Stimulated activated CD8-positive, alpha-beta memory T cell treated with anti-CD3 and anti-CD28 coated beads, Interleukin-12 subunit alpha, Interleukin-12 subunit beta, amount 100 ng/mL, for 4 hours (primary cell): ENCODE data around the gene CLEC3B.
"Not testable (repeated sequence)": the region's sequence is repeated elsewhere in the genome, so short reads cannot be mapped to it uniquely, and the experiment has no call there.

ENCODE experiments used
- DNase-seq: peaks from one replicate; pipeline ENCODE4 v3.0.0-alpha.2; 2020; ENCODE audit warnings: low read depth

The CLEC3B gene, protein sequence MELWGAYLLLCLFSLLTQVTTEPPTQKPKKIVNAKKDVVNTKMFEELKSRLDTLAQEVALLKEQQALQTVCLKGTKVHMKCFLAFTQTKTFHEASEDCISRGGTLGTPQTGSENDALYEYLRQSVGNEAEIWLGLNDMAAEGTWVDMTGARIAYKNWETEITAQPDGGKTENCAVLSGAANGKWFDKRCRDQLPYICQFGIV

GRCh38 chr3:45026038-45026437 is at the start of gene CLEC3B:
Gene CLEC3B (plus strand): TSS chr3:45026303. CDS start chr3:45026363, 60 bp downstream.
- DNase-seq: no peak

GRCh38 chr3:44981220-44981619 is 44.9 kb upstream of the CLEC3B start:
- DNase-seq: no peak

DNA sequence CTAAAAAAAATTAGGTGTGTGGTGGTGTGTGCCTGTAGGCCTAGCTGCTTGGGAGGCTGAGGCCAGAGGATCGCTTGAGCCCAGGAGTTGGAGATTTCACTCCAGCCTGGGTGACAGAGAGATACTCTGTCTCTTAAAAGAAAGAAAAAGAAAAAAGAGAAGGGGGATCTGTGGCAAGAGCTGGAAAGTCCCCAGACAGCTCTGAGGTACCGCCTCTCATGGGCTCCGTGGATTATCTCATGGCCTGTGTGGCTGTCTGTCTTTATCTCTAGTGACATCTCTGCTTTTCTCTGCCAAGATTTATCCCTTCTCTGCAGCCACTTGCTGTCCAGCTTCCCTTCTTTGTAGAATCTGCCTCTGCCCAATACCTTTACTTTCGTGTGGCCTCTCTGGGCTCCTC is 44.4 kb upstream of the CLEC3B start:
- DNase-seq: no peak

DNA sequence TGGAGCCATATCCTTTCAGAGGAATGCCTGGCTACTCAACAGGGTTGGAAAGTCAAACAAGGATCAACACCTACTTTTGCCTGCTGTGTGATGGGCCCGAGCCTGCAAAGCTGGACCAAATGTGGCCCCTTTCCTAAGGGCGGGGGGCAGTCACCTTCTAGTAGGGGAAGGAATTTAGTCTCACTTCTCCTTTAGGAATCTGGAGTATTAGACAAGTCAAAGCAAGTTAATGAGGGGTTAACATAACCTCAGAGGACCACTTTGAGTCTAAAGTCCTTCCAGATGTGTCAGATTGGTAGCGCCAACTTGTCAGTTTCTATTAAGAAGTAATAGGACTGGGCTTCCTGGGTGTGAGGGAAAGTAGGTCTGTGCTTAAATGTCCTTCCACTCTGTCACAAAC is 43.3 kb upstream of the CLEC3B start:
- DNase-seq: no peak

GRCh38 chr3:44983484-44983941 is 42.6 kb upstream of the CLEC3B start:
- DNase-seq: no peak

GRCh38 chr3:44984335-44984734 is 41.8 kb upstream of the CLEC3B start:
- DNase-seq: no peak

GRCh38 chr3:44986330-44986729 is 39.8 kb upstream of the CLEC3B start:
- DNase-seq: not testable (repeated sequence)

DNA sequence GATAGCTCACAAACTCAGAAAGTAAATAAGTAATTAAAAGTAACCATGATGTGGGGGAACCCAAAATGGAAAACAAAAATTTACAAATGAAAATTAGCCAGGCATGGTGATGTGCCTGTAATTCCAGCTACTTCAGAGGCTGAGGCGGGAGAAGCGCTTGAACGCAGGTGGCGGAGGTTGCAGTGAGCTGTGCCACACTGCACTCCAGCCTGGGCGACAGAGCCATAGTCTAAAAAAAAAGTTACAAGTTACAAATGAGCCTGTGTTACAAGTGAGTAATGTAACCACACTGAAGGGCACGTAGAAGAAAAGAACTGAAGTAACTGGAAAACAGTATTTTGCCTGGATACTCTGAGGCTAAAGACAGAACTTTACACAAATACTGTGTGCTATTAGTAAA is 38.8 kb upstream of the CLEC3B start:
- DNase-seq: no peak

- DNase-seq: no peak
Observed at GRCh38 chr3:44988073-44988472, 38.0 kb upstream of the CLEC3B start.

- no peak for DNase-seq
Observed at GRCh38 chr3:44989141-44989540, 37.0 kb upstream of the CLEC3B start.

DNA sequence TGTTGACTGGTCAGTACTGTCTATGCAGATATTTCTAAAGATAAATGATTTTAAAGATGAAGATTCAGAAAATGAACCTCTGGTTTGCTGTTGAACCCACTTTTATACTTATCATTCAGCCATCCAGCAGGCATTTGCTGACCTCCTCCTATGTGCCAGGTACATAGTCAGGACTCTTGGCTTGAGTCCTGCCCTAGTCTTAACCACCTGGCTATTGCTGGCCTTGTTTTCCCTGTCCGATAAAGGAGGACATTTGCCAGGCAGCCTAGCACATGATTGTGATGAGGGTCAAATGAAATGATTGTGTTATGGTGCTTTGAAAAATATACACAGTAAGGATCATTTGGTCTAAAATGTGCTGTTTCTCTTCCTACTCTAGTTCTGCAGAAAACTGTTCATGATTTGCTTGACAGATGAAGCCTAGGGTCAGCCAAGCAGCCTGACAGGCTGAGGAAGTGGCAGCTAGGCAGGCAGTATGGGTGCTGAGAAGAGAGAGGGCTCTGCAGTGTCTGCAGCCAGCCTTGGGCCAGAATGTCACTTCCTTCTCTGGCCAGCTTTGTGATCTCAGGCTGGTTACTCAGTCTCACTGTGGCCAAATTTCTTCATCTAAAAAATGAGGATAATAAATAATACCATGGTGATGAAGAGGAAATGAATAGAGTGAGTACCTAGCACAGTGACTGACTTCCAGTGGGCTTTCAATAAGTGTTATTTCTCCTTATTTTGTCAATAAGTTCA is 36.3 kb upstream of the CLEC3B start:
- DNase-seq: no peak

DNA sequence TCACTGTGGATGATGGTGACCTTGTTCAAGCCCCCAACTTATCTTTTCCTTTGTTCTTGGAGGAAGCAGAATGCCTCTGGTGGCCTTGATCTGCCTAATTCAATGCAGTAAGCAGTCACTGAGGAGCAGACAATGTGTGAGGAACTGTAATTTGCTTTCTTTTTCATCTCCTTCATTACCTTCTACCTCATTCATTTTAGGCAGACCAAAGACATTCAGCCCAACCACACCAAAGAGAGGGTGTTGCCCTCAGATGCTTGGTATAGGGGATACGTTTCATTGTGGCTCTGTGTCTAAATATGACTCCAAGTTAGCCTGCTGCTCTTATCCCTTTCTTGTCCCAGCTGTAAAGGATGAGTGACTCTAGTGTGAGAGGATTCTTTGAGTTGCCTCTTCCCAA is 34.8 kb upstream of the CLEC3B start:
- DNase-seq: no peak

GRCh38 chr3:44992555-44993470 is 33.3 kb upstream of the CLEC3B start:
- DNase-seq: no peak

GRCh38 chr3:44993471-44994205 is 32.5 kb upstream of the CLEC3B start:
- DNase-seq: no peak

GRCh38 chr3:44995142-44995770 is 30.8 kb upstream of the CLEC3B start:
- DNase-seq: no peak

DNA sequence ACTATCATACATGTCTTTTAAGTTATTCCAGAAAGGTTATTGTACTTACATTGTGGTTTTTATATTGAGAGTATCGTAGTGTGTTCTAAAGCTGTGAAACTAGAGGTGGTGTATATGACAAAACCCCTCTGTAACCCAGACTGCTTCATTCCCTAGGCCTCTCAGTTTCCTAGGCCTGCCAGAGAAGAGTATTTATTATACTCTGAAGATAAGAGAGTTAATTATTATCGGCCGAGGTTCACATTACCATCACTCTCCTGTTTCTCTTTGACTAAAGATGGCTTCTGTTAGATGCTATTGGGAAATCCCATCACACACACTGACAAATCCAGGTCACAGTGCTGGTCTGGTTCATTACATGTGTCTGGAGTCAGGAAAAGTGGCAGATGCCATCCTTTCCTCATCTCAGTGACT is 29.5 kb upstream of the CLEC3B start:
- DNase-seq: no peak

DNA sequence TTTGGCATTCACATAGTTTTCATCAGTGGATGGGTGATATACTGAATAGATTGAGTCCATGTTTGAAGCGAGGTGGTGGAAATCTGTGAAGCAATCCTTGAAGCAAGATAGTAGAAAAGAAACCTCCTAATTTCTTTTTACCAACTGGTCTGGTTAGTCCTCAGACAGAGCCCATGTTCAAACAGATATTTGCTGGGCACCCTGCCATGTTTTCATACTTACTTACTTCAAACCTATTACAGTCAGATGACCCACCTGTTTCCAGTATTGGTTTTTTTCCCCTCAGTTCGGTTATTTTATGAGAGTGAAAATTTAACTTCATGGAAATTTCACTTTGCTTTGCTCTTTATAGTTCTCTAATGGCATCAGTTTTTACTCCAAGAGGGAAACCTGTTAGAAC is 26.3 kb upstream of the CLEC3B start:
- no peak for DNase-seq

DNA sequence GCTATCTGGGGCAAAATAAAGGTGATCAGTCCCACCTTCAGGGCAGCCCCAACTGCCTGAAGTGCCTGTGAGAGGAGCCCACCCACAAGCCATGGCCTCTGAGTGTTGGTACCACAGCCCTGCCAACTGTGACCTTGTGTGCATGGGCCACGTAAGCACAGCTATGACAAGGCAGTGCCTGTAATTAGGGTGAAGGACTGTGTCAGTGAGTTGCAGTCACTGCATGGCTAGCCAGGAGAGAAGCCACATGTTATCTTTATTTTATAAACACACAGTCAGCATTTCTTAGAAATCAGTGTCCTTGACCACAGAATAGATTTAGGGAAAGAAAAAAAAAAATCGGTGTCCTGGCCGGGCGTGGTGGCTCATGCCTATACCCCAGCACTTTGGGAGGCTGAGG is 25.3 kb upstream of the CLEC3B start:
- no peak for DNase-seq

DNA sequence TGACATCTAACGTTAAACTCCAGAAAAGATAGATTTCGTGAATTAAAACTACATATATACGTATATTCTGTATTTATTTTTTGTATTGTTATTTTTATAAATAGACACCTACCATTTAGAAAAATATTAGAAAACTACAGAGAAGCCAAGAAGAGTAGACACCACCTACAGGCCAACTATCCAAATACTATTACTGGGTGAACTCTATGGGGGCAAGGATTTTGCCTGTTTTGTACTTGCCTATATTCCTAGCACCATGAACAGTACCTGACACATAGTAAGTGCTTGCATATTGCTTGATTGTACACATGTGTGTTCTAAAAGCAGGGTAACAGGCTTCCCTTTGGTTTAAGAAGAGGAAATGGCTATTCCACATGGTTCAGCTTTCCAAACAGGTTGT is 24.4 kb upstream of the CLEC3B start:
- no peak for DNase-seq

DNA sequence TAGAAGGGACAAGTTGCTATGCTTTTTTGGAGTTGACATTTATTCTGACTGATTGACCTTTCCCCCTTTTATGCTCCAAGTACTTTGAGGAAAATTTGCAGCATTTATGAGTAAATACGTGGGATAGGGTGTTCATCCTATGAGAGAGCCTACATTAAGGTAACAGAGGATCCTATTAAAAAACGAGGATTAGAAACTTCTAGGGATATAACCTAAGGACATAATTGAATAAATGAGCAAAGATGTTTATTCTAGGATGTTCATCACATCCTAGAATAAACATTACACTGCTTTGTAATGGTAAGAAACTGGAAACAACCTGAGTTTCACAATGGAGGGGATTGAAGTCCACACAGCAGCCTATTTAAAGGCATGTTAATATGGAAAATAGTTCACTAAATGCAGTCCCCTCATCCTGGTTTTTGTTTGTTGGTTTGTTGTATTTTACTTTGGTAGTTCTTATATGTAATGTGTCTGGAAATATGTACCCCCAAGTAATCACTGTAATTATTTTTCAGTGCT is 23.9 kb upstream of the CLEC3B start:
- DNase-seq: no peak

DNA sequence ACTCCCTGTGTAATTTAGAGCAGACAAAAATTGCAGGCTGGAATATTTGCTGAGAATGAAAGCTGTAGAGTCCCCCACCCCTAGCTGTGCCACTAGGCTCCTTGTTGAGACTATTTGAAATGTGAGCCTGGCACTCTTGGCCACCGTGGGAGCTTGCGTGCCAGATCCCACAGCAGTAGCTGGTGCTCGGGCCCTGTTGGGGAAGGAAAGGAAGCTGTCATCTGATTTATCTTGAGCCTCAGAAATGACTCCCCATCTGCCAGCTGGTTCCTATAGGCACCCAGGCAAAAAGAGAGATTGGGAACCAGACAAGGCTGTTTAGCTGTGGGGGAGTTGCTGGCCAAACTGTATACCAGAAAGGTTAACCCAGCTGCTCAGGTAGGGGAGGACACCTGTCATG is 23.4 kb upstream of the CLEC3B start:
- DNase-seq: no peak
